Measurements from ENCODE around the gene AKR7A2.

DNA sequence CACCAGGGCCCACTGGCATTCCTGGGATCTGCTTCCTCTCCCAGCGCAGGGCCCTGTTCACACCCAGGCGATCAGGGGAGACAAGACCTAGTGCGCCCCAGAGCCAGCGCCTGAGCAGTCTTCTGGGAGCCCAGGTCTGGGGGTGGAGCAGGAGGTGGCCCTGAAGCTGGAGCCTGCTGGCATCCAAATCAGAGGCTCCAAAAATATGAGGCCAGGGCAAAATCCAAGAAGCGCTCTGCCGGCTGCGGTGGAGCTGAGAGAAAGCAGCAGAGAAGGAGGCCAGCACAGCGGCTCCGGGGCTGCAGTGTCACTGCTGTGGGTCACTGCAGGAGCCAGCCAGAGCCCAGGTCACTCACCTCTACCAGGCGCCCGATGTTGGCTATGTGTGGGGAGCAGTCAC is 32.9 kb upstream of the AKR7A2 start:
- TF ChIP-seq, protein P1, sequence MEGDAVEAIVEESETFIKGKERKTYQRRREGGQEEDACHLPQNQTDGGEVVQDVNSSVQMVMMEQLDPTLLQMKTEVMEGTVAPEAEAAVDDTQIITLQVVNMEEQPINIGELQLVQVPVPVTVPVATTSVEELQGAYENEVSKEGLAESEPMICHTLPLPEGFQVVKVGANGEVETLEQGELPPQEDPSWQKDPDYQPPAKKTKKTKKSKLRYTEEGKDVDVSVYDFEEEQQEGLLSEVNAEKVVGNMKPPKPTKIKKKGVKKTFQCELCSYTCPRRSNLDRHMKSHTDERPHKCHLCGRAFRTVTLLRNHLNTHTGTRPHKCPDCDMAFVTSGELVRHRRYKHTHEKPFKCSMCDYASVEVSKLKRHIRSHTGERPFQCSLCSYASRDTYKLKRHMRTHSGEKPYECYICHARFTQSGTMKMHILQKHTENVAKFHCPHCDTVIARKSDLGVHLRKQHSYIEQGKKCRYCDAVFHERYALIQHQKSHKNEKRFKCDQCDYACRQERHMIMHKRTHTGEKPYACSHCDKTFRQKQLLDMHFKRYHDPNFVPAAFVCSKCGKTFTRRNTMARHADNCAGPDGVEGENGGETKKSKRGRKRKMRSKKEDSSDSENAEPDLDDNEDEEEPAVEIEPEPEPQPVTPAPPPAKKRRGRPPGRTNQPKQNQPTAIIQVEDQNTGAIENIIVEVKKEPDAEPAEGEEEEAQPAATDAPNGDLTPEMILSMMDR (IDR thresholded peaks at IDR 0.05 in 2 of 3, conservative IDR thresholded peaks at IDR 0.05 in 1 of 3; ENCODE audit: control insufficient read depth in 2 of 3, extremely low read depth in 1 of 3, insufficient read depth in 1 of 3, low read depth in 3 of 3, low read length in 3 of 3): no peak
- no peak for TF ChIP-seq DPF2 (IDR thresholded peaks at IDR 0.05)
- no peak for TF ChIP-seq JUND (IDR thresholded peaks at IDR 0.05; ENCODE audit: low read depth, low read length)
- TF ChIP-seq PBX3 (IDR thresholded peaks at IDR 0.05; ENCODE audit: insufficient replicate concordance, low read depth, low read length): no peak
- no peak for TF ChIP-seq EZH2 (IDR thresholded peaks at IDR 0.05; ENCODE audit: borderline replicate concordance, control insufficient read depth, low read depth, low read length)
- no peak for TF ChIP-seq RFX5 (IDR thresholded peaks at IDR 0.05; ENCODE audit: low read depth, low read length)
- TF ChIP-seq NR2C2 (IDR thresholded peaks at IDR 0.05; ENCODE audit: borderline replicate concordance, control insufficient read depth, insufficient read length, low read depth): no peak
- no peak for TF ChIP-seq ATF3 (IDR thresholded peaks at IDR 0.05; ENCODE audit: borderline replicate concordance, extremely low read depth, low read depth, low read length)
- TF ChIP-seq STAT3 (IDR thresholded peaks at IDR 0.05; ENCODE audit: low read depth, low read length): no peak
- TF ChIP-seq SUZ12 (IDR thresholded peaks at IDR 0.05; ENCODE audit: unreplicated experiment): no peak
- TF ChIP-seq, protein P2, sequence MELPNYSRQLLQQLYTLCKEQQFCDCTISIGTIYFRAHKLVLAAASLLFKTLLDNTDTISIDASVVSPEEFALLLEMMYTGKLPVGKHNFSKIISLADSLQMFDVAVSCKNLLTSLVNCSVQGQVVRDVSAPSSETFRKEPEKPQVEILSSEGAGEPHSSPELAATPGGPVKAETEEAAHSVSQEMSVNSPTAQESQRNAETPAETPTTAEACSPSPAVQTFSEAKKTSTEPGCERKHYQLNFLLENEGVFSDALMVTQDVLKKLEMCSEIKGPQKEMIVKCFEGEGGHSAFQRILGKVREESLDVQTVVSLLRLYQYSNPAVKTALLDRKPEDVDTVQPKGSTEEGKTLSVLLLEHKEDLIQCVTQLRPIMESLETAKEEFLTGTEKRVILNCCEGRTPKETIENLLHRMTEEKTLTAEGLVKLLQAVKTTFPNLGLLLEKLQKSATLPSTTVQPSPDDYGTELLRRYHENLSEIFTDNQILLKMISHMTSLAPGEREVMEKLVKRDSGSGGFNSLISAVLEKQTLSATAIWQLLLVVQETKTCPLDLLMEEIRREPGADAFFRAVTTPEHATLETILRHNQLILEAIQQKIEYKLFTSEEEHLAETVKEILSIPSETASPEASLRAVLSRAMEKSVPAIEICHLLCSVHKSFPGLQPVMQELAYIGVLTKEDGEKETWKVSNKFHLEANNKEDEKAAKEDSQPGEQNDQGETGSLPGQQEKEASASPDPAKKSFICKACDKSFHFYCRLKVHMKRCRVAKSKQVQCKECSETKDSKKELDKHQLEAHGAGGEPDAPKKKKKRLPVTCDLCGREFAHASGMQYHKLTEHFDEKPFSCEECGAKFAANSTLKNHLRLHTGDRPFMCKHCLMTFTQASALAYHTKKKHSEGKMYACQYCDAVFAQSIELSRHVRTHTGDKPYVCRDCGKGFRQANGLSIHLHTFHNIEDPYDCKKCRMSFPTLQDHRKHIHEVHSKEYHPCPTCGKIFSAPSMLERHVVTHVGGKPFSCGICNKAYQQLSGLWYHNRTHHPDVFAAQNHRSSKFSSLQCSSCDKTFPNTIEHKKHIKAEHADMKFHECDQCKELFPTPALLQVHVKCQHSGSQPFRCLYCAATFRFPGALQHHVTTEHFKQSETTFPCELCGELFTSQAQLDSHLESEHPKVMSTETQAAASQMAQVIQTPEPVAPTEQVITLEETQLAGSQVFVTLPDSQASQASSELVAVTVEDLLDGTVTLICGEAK (IDR thresholded peaks at IDR 0.05; ENCODE audit: borderline replicate concordance): no peak
- no peak for TF ChIP-seq SPI1 (IDR thresholded peaks at IDR 0.05; ENCODE audit: borderline replicate concordance, insufficient read depth, low read depth, low read length)
- no peak for TF ChIP-seq POLR2AphosphoS5 (IDR thresholded peaks at IDR 0.05; ENCODE audit: low read length)
- no peak; the same call in 1 of the 2 replicates for TF ChIP-seq POLR2A (IDR thresholded peaks at IDR 0.05; ENCODE audit: low read depth, low read length)
